T-helper 9 cell (primary cell): Measurements from ENCODE around the gene CFH.
"Not testable (repeated sequence)": the region's sequence is repeated elsewhere in the genome, so short reads cannot be mapped to it uniquely, and the experiment has no call there.

ENCODE experiments used
- DNase-seq: peaks from one replicate; pipeline ENCODE4 v3.0.0-alpha.2; 2020

CFH gene

GRCh38 chr1:196669051-196669450 is 17.2 kb downstream of the CFH start:
- DNase-seq: no peak

GRCh38 chr1:196669693-196670092 is 17.9 kb downstream of the CFH start:
- no peak for DNase-seq

DNA sequence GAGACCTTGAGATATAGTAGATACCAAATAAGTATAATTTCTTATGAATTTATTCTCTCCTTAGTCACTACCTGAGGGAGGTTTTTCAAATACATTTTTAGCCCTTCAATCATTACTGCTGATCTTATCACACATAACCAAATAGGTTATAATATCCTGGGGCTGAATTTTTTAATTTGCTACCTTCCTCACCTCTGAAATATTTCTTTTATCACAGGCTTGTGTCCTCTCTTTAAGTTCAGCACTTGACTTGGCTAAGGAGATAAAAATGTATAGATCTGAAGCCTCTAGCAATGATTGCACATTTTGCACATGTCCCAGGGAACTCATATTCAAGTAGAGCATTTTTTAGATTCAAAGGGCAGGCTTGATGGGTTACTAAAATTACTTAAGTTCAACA is 23.1 kb downstream of the CFH start:
- DNase-seq: no peak

DNA sequence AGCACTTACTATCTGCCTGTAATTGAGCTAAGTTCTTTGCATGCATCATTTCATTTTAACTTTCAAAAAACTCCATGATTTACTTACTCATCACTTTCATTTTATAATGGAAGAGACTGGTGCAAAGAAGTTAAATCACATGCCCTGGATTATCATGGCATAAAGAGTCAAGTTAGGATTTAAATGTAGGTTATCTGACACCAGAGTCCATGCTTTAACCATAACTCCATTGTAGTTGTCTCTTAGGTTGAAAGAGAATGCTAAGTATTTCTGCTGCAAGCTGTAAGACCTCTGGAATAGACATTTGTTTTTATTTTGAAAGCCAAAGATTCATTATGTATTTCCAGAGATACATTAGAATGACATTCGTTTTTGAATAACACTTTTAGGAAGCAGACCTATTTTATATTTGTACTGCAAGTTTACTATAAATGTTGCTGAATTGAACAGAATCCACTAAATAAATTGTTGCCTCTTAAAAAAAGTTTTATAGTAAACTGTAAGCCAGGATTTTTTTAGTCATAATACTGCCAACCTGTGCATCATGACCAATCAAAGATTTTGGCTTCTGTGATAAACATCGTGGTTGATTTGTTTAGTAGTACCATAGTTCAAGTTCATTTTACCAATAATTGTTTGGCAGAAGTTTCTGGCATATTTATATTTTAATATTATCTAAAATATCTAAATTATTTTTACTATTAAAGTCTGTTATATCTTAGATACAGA is 26.1 kb downstream of the CFH start:
- no peak for DNase-seq

DNA sequence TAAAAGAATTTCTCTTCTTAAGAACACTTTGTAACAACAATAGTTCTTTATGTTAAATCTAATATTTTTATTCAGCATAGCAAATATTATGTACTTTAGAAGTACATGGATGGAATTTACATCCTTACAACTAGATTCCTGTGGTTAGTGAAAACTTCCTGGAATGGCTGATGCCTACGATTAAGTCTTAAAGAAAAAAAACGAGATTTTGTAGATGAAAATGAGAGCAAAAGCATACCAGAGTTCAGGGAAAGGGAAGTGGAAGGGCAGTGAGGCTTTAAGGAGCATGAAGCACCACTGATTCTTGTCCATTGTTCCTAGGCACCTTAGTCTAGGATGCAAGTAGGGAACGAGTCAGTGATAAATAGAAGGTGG is 26.7 kb downstream of the CFH start:
- DNase-seq: no peak

- no peak for DNase-seq
Observed at GRCh38 chr1:196680107-196680506, 28.3 kb downstream of the CFH start.

- no peak for DNase-seq
Observed at GRCh38 chr1:196684476-196684875, 32.6 kb downstream of the CFH start.

GRCh38 chr1:196685506-196685905 is 33.7 kb downstream of the CFH start:
- no peak for DNase-seq

- no peak for DNase-seq
Observed at GRCh38 chr1:196689001-196689400, 37.2 kb downstream of the CFH start.

- no peak for DNase-seq
Observed at GRCh38 chr1:196690582-196690981, 38.7 kb downstream of the CFH start.

DNA sequence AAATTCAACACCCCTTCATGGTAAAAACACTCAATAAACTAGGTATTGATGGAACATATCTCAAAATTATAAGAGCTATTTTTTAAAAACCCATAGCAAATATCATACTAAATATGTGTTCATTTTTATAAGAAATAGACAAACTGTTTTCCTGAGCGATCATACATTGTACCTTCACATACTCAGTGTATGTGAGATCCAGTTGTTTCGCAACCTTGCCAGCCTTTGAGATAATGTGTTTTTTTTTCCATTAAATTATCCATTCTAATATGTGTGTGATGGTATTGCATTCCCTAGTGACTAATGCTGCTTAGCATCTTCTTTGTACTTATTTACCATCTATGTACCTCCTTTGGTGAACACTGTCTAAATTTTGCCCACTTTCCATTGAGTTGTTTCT is 47.1 kb downstream of the CFH start:
- no peak for DNase-seq

GRCh38 chr1:196701144-196701543 is 49.3 kb downstream of the CFH start:
- DNase-seq: no peak

- DNase-seq: not testable (repeated sequence)
Observed at GRCh38 chr1:196709892-196710291, 58.0 kb downstream of the CFH start.

DNA sequence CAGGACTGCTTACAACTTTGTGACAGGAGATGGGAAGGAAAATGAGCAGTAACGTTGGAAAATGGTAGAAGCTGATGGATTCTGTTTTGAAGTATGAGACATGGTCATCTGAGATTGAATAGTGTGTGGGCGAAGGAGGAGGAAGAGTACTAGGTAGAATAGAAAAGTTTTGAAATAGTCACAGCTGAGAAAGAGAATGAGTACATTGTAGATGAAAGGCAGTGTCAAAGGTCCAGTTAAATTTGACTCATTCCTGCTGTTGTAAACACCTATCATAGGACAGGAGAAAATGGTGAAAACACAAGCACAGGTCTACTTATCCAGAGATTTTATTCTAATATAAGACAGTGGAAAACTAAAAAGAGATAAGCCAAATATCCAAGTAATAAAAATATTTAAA is 66.0 kb downstream of the CFH start:
- no peak for DNase-seq

GRCh38 chr1:196723325-196724185 is 71.7 kb downstream of the CFH start:
- DNase-seq: peak; percentile 29

DNA sequence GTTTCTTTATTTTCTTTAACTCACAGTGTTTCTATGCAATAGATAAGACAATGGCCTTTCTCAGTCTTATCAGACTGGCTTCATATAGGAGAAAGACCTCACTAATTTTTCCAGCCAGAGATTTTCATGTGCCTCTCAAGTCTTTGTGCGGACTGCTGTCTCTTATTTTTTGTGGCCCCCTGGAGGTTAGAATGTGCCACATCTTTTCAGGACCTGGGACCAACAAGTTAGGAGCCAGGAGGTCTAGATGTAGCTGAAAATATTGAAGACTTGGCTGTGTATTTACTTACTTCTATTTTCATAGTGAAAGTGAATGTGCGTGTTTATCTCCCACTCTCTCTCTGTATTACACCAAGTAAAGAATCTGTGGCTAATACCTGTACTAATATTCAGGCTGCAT is 80.7 kb downstream of the CFH start:
- DNase-seq: no peak

GRCh38 chr1:196733091-196733970 is 81.5 kb downstream of the CFH start:
- no peak for DNase-seq

GRCh38 chr1:196734006-196734405 is 82.2 kb downstream of the CFH start:
- DNase-seq: no peak

DNA sequence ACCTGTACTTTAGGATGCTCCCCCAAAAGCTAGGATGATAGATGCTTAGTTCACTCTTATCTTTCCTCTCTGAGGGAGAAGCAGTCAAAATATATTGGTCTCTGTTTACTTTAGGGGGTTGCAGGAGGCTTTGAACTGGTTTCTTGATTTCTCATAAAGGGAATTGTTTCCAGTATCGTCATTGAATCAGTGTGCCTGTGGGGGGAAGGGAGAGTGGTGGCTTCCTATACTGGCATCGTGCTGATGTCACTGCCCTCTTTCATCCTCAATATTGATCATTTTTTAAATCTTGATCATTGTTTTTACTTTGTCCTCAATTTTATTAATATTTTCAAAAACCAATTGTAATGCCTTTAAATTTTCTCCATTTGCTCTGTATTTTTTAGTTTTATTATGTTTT is 82.6 kb downstream of the CFH start:
- DNase-seq: no peak

DNA sequence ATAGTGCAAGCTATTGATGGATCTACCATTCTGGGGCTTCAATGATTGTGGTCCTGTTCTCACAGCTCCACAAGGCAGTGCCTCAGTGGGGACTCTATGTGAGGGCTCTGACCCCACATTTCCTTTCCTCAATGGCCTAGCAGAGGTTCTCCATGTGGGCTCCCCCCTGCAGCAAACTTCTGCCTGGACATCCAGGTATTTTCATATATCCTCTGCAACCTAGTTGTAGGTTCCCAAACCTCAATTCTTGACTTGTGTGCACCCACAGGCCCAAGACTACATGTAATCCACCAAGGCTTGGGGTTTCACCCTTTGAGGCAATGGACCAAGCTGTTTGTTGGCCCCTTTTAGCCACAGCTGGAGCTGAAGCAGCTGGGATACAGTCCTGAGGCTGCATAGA is 86.9 kb downstream of the CFH start:
- DNase-seq: no peak

DNA sequence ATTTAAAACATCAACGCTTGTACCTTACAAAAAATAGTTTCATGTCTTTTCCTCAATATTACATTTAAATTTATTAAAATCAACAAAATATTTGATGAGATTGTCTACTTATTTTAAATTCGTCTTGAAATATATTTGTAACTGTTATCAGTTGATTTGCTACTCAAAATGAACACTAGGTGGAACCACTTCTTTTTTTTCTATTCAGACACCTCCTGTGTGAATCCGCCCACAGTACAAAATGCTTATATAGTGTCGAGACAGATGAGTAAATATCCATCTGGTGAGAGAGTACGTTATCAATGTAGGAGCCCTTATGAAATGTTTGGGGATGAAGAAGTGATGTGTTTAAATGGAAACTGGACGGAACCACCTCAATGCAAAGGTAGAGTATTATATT is 91.4 kb downstream of the CFH start:
- DNase-seq: not testable (repeated sequence)

DNA sequence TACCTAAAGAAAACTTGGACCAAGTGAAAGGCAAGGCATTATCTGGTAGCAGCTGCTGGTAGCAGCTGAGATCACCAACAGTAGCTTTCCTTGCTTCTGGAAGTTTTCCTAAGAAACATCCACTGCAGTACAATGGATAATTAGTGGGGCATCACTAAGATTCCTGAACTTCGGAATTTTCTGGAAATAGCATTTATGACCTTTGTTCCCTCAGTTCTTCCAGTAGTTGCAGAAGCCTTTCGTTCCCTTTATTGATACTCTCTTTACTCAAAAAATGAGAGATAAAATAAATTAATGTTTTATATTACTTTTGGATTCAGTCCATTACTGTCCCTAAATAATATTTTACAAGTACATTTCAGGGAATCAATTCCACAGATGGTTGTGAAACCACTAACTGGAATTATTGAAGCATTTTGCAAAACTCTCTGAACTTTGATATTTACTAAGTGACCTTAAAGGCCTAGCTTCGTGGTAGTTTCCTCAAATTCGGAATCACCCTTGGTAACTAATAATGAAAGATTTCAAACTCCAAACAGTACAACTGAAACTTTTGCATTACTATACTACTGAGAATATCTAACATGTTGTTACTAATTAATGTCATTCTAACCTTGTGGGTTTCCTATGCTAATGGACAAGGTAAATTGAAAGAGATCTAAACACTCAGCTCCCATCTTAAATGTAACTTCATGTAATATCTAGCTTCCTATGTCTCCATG is 113.3 kb downstream of the CFH start:
- not testable (repeated sequence) for DNase-seq

DNA sequence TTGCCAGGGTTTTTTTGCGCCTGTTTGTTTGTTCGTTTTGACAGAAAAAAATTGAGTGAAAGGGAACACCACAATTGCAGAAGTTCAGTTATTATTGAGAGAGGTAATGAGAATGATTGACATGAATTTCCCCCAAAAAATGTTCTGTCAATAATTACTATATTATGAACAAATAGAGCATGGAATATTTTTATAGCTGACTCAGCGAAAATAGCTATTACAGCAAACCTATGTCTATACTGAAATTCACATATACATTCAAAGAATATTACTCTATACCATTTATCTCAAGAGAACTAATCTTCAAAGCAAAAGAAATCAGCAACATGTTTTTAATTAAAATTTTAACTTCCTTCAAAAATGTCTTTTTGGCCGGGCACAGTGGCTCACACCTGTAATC is 118.0 kb downstream of the CFH start:
- not testable (repeated sequence) for DNase-seq
